HK-2 (cell line): Measurements from ENCODE around the gene SPCS2.
"Not testable (repeated sequence)": the region's sequence is repeated elsewhere in the genome, so short reads cannot be mapped to it uniquely, and the experiment has no call there.

ENCODE experiments used
- DNase-seq: peaks from one replicate; pipeline ENCODE4 v3.0.0-alpha.2; 2018; ENCODE audit not compliant: unreplicated experiment

Gene SPCS2

DNA sequence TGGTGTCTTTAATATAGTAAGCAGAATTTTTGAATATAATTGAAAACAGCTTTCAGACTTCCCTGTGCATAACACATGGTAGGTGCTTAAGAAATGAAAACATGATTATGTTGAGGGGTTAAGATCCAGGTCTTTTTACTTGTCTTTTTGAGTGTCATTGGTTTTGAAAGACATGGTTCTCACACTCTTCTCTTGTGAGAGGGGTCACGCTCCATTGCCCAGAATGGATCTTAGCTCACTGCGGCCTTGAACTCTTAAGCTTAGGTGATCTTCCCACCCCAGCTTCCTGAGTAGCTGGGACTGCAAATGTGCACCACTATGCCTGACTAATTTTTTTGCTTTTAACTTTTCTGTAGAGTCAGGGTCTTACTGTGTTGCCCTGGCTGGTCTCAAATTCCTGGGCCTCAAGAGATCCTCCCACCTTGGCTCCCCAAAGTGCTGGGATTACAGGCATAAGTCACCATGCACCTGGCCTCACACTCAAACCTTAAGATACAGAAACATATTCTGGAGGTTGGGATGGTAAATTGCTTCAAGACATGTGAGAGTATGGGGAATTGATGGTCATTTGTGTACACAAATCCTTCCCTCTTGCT is 1.4 kb downstream of the SPCS2 start:
- no peak for DNase-seq

DNA sequence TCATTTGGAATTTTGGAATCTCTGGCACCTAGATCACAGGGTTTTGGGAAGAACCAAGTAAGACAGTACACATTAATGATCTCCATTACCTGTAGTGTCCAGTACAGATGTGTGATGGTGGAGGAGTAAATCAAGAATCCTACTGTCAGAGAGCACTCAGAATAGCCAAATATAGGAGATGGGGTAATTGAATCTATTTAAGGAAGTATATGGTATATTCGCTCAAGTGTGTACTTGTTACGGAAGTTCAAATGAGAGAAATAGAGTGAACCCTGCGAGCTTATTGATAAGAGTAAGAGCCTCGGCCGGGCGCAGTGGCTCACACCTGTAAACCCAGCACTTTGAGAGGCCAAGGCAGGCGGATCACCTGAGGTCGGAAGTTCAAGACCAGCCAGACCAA is 2.2 kb downstream of the SPCS2 start:
- DNase-seq, result no peak

DNA sequence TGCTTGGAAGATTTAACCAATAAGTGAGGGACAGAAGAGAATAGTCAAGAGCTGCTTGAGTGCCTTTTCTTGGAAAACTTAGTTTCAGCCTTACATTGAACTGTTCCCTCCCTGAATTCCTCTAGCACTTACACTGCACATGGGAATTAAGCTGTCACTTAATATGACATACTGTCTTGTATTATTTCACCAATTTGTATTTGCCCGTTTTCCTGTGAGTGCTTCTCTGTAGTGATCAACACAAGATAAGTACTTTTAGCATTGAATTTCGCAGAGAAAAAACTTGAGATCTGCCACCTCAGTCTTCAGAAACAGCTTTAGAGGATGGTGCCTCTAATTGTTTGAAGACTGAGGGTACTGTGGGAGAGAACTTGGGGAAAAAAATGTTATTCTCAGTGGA is 3.7 kb downstream of the SPCS2 start:
- DNase-seq, result no peak

DNA sequence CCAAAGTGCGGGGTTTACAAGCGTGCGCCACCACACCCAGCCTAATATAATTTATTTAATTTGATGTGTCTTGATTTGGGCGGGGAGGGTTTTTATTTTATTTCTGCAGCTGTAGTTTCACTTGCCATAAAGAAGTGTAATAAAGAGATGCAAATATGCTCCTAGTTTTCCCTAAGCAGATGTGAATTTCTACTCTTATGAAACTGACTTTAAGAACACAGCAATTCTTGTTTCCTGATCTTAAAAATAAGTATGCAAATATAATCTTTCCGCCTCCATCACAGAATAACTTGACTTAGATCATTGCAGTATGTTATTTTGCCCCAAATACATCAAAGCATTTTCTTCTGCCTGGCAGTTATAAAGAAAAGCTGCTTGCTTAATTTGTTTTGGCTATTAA is 4.4 kb downstream of the SPCS2 start:
- DNase-seq, result no peak

DNA sequence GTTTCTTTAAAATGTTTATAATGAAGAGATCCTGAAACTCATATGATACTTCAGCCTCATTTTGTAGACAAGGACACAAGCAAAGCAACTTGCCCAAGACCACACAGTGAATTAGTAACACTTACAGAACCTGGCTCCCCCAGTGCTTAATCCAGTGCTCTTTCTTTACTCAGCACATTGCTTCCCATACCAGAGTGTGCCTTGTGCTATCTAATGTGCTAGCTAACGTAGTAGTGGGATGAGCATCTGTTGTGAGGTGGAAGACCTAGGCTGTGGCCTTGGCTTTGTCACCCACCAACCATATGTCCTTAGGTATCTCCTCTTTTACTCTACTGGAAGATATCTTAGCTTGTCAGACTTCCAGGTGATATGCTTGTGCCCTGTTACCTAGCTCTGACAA is 5.1 kb downstream of the SPCS2 start:
- DNase-seq, result no peak

- no peak for DNase-seq
These were observed 7.4 kb downstream of the SPCS2 start for GRCh38 chr11:74956397-74957015.

DNA sequence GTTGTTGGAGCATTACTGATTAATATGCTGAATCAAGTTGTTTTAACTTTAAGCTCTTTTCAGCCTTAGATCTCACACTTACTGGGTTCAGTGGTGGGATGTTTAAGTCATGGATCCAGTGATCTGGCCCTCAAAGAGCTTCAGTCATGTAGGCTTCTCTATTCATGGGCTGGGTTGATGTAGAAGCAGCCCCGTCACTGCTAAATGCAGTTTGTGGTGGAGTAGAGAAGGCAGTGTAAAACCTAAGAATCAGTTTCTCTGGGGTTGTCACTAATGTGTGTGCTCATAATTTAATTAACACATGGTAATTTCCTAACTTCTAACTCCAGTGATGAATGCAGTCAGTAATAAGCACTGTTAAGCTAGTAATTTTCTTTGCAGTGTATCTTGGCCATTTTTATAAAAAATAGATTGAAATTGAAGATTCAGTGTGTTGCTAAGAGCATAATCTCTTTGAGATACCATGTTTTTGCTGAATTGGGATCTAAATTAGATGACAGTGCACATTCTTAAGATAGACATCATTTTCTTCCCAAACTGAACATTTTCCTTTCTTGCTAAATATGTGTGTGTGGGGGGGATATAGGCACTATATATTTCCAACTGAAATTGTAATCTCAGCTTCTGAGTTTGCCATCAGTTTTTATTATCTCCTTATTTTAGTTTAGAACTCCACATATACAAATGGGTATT is 9.0 kb downstream of the SPCS2 start:
- DNase-seq, result no peak

GRCh38 chr11:74960128-74960527 is 11.1 kb downstream of the SPCS2 start:
- not testable (repeated sequence) for DNase-seq

DNA sequence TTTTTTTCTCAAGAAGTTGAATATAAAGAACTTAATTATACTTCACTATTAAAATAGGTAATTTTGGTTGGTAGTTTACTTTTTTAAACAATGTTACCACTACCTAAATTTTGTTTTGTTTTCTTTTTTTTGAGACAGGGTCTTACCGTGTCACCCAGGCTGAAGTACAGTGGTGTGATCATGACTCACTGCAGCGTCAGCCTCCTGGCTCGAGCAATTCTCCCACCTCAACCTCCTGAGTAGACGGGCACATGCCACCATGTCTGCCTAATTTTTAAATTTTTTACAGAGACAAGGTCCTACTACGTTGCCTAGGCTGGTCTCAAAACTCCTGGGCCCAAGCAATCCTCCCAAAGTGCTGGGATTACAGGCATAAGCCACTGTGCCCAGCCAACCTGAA is 17.6 kb downstream of the SPCS2 start:
- DNase-seq, result peak; percentile 25

- DNase-seq, result no peak
These were observed 21.9 kb downstream of the SPCS2 start for GRCh38 chr11:74970852-74971395.

- DNase-seq, result no peak
These were observed 22.4 kb downstream of the SPCS2 start for GRCh38 chr11:74971424-74971823.

GRCh38 chr11:74978041-74978440 is 29.0 kb downstream of the SPCS2 start:
- DNase-seq, result no peak

GRCh38 chr11:74980634-74981033 is 31.6 kb downstream of the SPCS2 start:
- DNase-seq, result no peak

DNA sequence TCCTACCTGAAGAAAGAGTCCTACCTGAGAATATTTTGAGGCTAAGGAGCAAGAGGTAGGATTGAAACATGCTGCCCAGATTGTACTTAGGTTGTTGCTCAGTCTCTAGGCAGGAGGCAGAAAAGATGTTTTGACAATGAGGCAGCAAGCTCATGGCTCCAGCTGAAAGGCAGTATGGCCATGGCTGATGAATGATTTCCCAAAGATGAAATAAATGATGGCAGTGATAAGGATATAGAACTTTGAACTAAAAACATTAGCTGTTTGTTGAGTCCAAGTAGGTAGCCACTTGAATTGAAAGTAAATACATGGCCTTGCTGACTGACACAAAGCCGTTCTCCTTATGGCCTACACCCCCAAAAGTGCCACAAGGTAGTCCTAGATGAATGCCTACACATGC is 32.8 kb downstream of the SPCS2 start:
- DNase-seq, result no peak

- no peak for DNase-seq
These were observed 35.0 kb downstream of the SPCS2 start for GRCh38 chr11:74984070-74984469.

- DNase-seq, result no peak
These were observed 35.7 kb downstream of the SPCS2 start for GRCh38 chr11:74984730-74985129.

- peak; percentile 85 for DNase-seq
These were observed 39.6 kb downstream of the SPCS2 start, which contains the start of gene NEU3 for GRCh38 chr11:74988541-74989259. Gene NEU3, plus strand, starts transcription at chr11:74988933. Its CDS starts 128 bp downstream, at chr11:74989061.

DNA sequence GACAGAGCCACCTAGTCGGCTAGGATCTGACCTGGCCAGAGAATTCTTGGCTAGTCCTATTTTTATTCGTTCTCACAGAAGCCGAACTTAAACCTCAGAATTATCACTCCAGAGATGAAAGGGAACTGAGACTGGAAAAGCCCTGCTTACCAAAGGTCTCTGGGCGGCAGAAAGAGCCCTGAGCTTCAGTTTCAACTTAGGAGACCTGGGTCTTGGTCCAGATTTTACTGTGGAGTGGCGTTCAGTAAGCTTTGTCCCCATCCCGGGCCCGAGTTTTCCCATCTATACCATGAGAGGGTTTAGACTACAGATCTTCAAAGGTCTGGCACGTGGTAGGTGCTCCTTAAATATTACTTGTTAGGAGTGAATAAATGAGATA is 40.2 kb downstream of the SPCS2 start:
- DNase-seq, result no peak

GRCh38 chr11:74990150-74990549 is 41.1 kb downstream of the SPCS2 start:
- not testable (repeated sequence) for DNase-seq

GRCh38 chr11:74990941-74991340 is 41.9 kb downstream of the SPCS2 start:
- no peak for DNase-seq

GRCh38 chr11:74992852-74993251 is 43.8 kb downstream of the SPCS2 start:
- DNase-seq, result no peak

- DNase-seq, result no peak
These were observed 51.9 kb downstream of the SPCS2 start for GRCh38 chr11:75000975-75001354.
